IMR-90 (cell line): Measurements from ENCODE around the gene ACTR5. TPM values are rescaled to one million over a fixed set of nuclear protein-coding genes. Genes with fewer than 3 reads are reported as not detected.

Experiments
- ATAC-seq: fragments of 200-7000 bp; cut with Tn5 transposase; 2 replicates; pipeline ENCODE4 v1.9.1; 2020; ENCODE audit warnings: low read depth, mild to moderate bottlenecking, moderate library complexity
- BruUV-seq: library from RNA; stranded (reverse); fragments of 400-500 nt; replicated peaks from 2 replicates; lab custom pipeline; 2021; lab: Mats Ljungman, UMichigan
- CTCF ChIA-PET: fragments of 300-600 bp; formaldehyde crosslinking; extraction: SDS; loops from one replicate; lab custom pipeline; 2021; ENCODE audit warnings: antibody characterized with exemption; lab: Yijun Ruan, JAX
- POLR2A ChIA-PET: fragments of 300-600 bp; sonication (Branson Sonifier 250); formaldehyde crosslinking; loops from one replicate; lab custom pipeline; 2022; ENCODE audit warnings: antibody characterized with exemption; ENCODE audit not compliant: unreplicated experiment; lab: Charles Lee
- DNase-seq: peaks from one replicate; pipeline ENCODE4 v3.0.0; 2013
- H2AFZ ChIP-seq: replicated peaks from 2 replicates; pipeline ENCODE3; 2013; ENCODE audit warnings: low read length, mild to moderate bottlenecking; ENCODE audit not compliant: poor library complexity
- H2AK5ac ChIP-seq: 2 replicates; pipeline ENCODE4 v1.6.1; 2013; ENCODE audit warnings: low read depth, low read length, inconsistent platforms
- H2AK9ac ChIP-seq: replicated peaks from 2 replicates; pipeline ENCODE3; 2013; ENCODE audit warnings: mild to moderate bottlenecking, low read depth, low read length, moderate library complexity; ENCODE audit not compliant: poor library complexity
- H2BK120ac ChIP-seq: 2 replicates; pipeline ENCODE4 v1.6.1; 2013; ENCODE audit warnings: low read depth, low read length, inconsistent platforms
- H2BK15ac ChIP-seq: 3 replicates; pipeline ENCODE4 v1.6.1; 2013; ENCODE audit warnings: low read depth, low read length, inconsistent platforms
- H2BK20ac ChIP-seq: 2 replicates; pipeline ENCODE4 v1.6.1; 2013; ENCODE audit warnings: low read depth, mild to moderate bottlenecking, inconsistent platforms, low read length, moderate library complexity
- H2BK5ac ChIP-seq: 2 replicates; pipeline ENCODE4 v1.6.1; 2013; ENCODE audit warnings: mild to moderate bottlenecking, low read depth, low read length, inconsistent platforms; ENCODE audit not compliant: poor library complexity, severe bottlenecking
- H3K14ac ChIP-seq: replicated peaks from 2 replicates; pipeline ENCODE4 v1.6.1; 2013; ENCODE audit warnings: low read depth, low read length, inconsistent platforms
- H3K18ac ChIP-seq: 2 replicates; pipeline ENCODE4 v1.6.1; 2013; ENCODE audit warnings: low read depth, low read length, control low read depth
- H3K23ac ChIP-seq: 2 replicates; pipeline ENCODE4 v1.6.1; 2013; ENCODE audit warnings: low read depth, low read length, inconsistent platforms
- H3K27ac ChIP-seq: 2 replicates; pipeline ENCODE4 v1.5.1; 2013; ENCODE audit warnings: mild to moderate bottlenecking, control low read depth, low read length; ENCODE audit not compliant: insufficient read depth
- H3K27me3 ChIP-seq: 2 replicates; pipeline ENCODE4 v1.6.1; 2013; ENCODE audit warnings: low read length; ENCODE audit not compliant: control insufficient read depth, insufficient read depth
- H3K36me3 ChIP-seq: 2 replicates; pipeline ENCODE4 v1.6.1; 2013; ENCODE audit warnings: low read length, mixed read lengths; ENCODE audit not compliant: control insufficient read depth, insufficient read depth
- H3K4ac ChIP-seq: 2 replicates; pipeline ENCODE4 v1.6.1; 2013; ENCODE audit warnings: low read depth, low read length, inconsistent platforms
- H3K4me1 ChIP-seq: 2 replicates; pipeline ENCODE4 v1.6.1; 2013; ENCODE audit warnings: low read length, mixed read lengths; ENCODE audit not compliant: control insufficient read depth, insufficient read depth
- H3K4me2 ChIP-seq: 2 replicates; pipeline ENCODE4 v1.6.1; 2013; ENCODE audit warnings: low read depth, mild to moderate bottlenecking, control low read depth, low read length, moderate library complexity
- H3K4me3 ChIP-seq: 2 replicates; pipeline ENCODE4 v1.5.1; 2013; ENCODE audit warnings: low read depth, mild to moderate bottlenecking, control low read depth, low read length, moderate library complexity; ENCODE audit not compliant: insufficient read depth
- H3K56ac ChIP-seq: 2 replicates; pipeline ENCODE4 v1.6.1; 2013; ENCODE audit warnings: low read length, inconsistent platforms; ENCODE audit not compliant: insufficient read depth; ENCODE audit errors: extremely low read depth
- H3K79me1 ChIP-seq, 2 experiments: 2 replicates each; pipeline ENCODE4 v1.6.1; 2013; ENCODE audit warnings: low read length in 2 of 2, inconsistent platforms in 1 of 2, low read depth in 1 of 2
- H3K9ac ChIP-seq: 2 replicates; pipeline ENCODE4 v1.6.1; 2013; ENCODE audit warnings: low read depth, low read length, control low read depth
- H3K9me1 ChIP-seq: 2 replicates; pipeline ENCODE4 v1.6.1; 2013; ENCODE audit warnings: low read length, inconsistent platforms; ENCODE audit not compliant: insufficient read depth
- H3K9me3 ChIP-seq: 2 replicates; pipeline ENCODE4 v1.6.1; 2013; ENCODE audit warnings: low read length; ENCODE audit not compliant: control insufficient read depth, insufficient read depth
- H4K20me1 ChIP-seq: 2 replicates; pipeline ENCODE4 v1.6.1; 2013; ENCODE audit warnings: low read length, inconsistent platforms; ENCODE audit not compliant: insufficient read depth
- H4K5ac ChIP-seq: 2 replicates; pipeline ENCODE4 v1.6.1; 2013; ENCODE audit warnings: mild to moderate bottlenecking, low read depth, low read length, control low read depth
- H4K8ac ChIP-seq, 2 experiments: 2 replicates each; pipeline ENCODE4 v1.6.1; 2013; ENCODE audit warnings: low read depth in 2 of 2, low read length in 2 of 2, control low read depth in 1 of 2, inconsistent platforms in 1 of 2
- H4K91ac ChIP-seq: 2 replicates; pipeline ENCODE4 v1.6.1; 2013; ENCODE audit warnings: low read depth, low read length, inconsistent platforms; ENCODE audit not compliant: insufficient read depth
- BHLHE40 ChIP-seq: fragments of 150-350 bp; IDR thresholded peaks from 2 replicates; pipeline ENCODE4 v1.6.1; 2016; ENCODE audit warnings: mild to moderate bottlenecking, low read depth, low read length
- CEBPB ChIP-seq: IDR thresholded peaks from 2 replicates; pipeline ENCODE4 v1.6.1; 2012; ENCODE audit warnings: low read depth, low read length, improper control_type of control experiment
- CHD1 ChIP-seq: IDR thresholded peaks from 2 replicates; pipeline ENCODE4 v1.6.1; 2012; ENCODE audit warnings: low read depth, low read length, improper control_type of control experiment
- FOS ChIP-seq: fragments of 150-350 bp; IDR thresholded peaks from 2 replicates; pipeline ENCODE4 v1.6.1; 2016; ENCODE audit warnings: low read depth, low read length
- MAFK ChIP-seq: IDR thresholded peaks from 2 replicates; pipeline ENCODE4 v1.6.1; 2012; ENCODE audit warnings: low read depth, low read length, improper control_type of control experiment
- MAZ ChIP-seq: IDR thresholded peaks from 2 replicates; pipeline ENCODE4 v1.6.1; 2012; ENCODE audit warnings: low read depth, mild to moderate bottlenecking, low read length, improper control_type of control experiment, moderate library complexity, borderline replicate concordance
- MXI1 ChIP-seq: IDR thresholded peaks from 2 replicates; pipeline ENCODE4 v1.6.1; 2012; ENCODE audit warnings: low read depth, mild to moderate bottlenecking, low read length, moderate library complexity, borderline replicate concordance
- NFE2L2 ChIP-seq: fragments of 150-350 bp; IDR thresholded peaks from 2 replicates; pipeline ENCODE4 v1.6.1; 2016; ENCODE audit warnings: low read depth, mild to moderate bottlenecking, low read length
- POLR2A ChIP-seq: IDR thresholded peaks from 2 replicates; pipeline ENCODE4 v1.6.1; 2012; ENCODE audit warnings: mild to moderate bottlenecking, low read depth, low read length
- RAD21 ChIP-seq: IDR thresholded peaks from 2 replicates; pipeline ENCODE4 v1.6.1; 2012; ENCODE audit warnings: low read length, improper control_type of control experiment
- RCOR1 ChIP-seq: IDR thresholded peaks from 2 replicates; pipeline ENCODE4 v1.6.1; 2012; ENCODE audit warnings: mild to moderate bottlenecking, low read length, improper control_type of control experiment; ENCODE audit not compliant: insufficient replicate concordance
- RFX5 ChIP-seq: IDR thresholded peaks from 2 replicates; pipeline ENCODE4 v1.8.0; 2012; ENCODE audit warnings: low read depth, mild to moderate bottlenecking, low read length, moderate library complexity
- SMC3 ChIP-seq: fragments of 150-350 bp; IDR thresholded peaks from 2 replicates; pipeline ENCODE4 v1.6.1; 2016; ENCODE audit warnings: low read depth, mild to moderate bottlenecking, antibody characterized with exemption, low read length, moderate library complexity
- WGBS, 2 experiments: methylation state at CpG; one replicate each; pipeline versions ENCODE4 v1.1.5 to v1.1.7; 2013; ENCODE audit warnings: missing lambda C conversion rate in 2 of 2; ENCODE audit not compliant: insufficient read length in 1 of 2; ENCODE audit errors: extremely low coverage in 2 of 2; 5-methylcytosine and 5-hydroxymethylcytosine counted together
- dilution Hi-C: fragments of 300-500 bp; cut with HindIII; formaldehyde crosslinking; loops from one replicate; pipeline ENCODE4 v1.14.3; 2018; ENCODE audit warnings: low sequenced_read_pairs; ENCODE audit not compliant: unreplicated experiment
- in situ Hi-C: fragments of 300-500 bp; cut with MboI; formaldehyde crosslinking; loops from 3 replicates; pipeline ENCODE4 v1.14.3; 2019; ENCODE audit warnings: low sequenced_read_pairs, inconsistent platforms, mixed read lengths
- intact Hi-C: fragments of 100-400 bp; cut with micrococcal nuclease; formaldehyde crosslinking; loops from 2 replicates; pipeline ENCODE4 v1.10.0; 2022
- polyA plus RNA-seq, 3 experiments: library from polyadenylated mRNA; depleted of rRNA; stranded (reverse); fragments of >200 nt; gene quantifications; 2 replicates each; pipeline ENCODE4 v1.2.3, GENCODE V29; 2012; ENCODE audit warnings: low replicate concordance in 1 of 3
- total RNA-seq: library from RNA; depleted of rRNA; stranded (reverse); fragments of >200 nt; gene quantifications from 2 replicates; pipeline ENCODE4 v1.2.3, GENCODE V29; 2012
- TF ChIP-seq, protein P1 (sequence below): fragments of 150-350 bp; IDR thresholded peaks from 2 replicates; pipeline ENCODE4 v1.6.1; 2016; ENCODE audit warnings: low read depth, mild to moderate bottlenecking, low read length, moderate library complexity, borderline replicate concordance
- TF ChIP-seq, protein P2 (sequence below): conservative IDR thresholded peaks from 2 replicates; pipeline ENCODE4 v1.5.1; 2012; ENCODE audit warnings: mild to moderate bottlenecking, low read depth, low read length, improper control_type of control experiment
- TF ChIP-seq, protein P3 (sequence below): fragments of 150-350 bp; IDR thresholded peaks from 2 replicates; pipeline ENCODE4 v1.6.1; 2017; ENCODE audit warnings: mild to moderate bottlenecking, antibody characterized with exemption, low read length, low read depth

ACTR5 gene
- total and polyA plus RNA-seq, 2 of the 4 experiments (the other 2 are of a cell fraction), result 5.9 to 6.6 TPM

DNA sequence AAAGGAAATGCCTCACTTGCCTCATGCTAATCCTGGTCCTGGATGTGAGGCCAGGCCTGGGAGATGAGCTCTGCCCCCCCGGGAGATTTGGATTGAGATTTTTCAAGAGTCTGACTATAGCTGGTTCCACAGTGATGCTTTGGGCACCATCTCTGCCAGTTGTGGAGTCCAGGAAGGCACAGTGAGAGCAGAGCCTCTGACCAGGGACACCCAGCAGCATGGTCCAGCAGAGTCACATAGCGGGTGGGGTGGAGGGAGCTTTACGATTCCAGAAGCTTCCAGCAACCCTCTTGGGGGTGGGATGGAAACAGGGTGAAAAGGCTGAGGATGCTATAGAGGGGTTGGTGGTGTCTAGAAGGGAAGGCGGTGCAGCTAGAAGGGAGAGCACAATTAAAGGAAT is 15.3 kb upstream of the ACTR5 start:
- BruUV-seq, result no TSS peak
- Histone ChIP-seq H3K23ac (no peak overlapping the region), H3K56ac (no peak overlapping the region), H3K4me3 (no peak overlapping the region), H2AK5ac (no peak overlapping the region), H4K5ac (no peak overlapping the region), H2BK20ac (no peak overlapping the region), H4K91ac (no peak overlapping the region), H2BK5ac (no peak overlapping the region), H3K9me1 (no peaks in the 10 kb centered on the region; the same call in 1 of the 2 replicates), H2BK120ac (no peak overlapping the region), H3K36me3 (no peaks in the 10 kb centered on the region), H4K20me1 (peaks cover 6% of the 10 kb centered on the region; the same call in 1 of the 2 replicates), H3K14ac (no peak overlapping the region), H3K27me3 (peaks cover 54% of the 10 kb centered on the region), H2AFZ (no peak overlapping the region), H3K9me3 (0 out of 2 replicates have a peak, but pooled peaks cover 3% of the 10 kb centered on the region), H3K27ac (no peak overlapping the region), H2AK9ac (no peak overlapping the region), H4K8ac (no peak overlapping the region), H3K4me1 (no peaks in the 10 kb centered on the region), H3K4ac (no peak overlapping the region), H3K18ac (no peak overlapping the region), H3K4me2 (no peak overlapping the region), H3K79me1 (no peaks in the 10 kb centered on the region), H3K9ac (no peak overlapping the region), H2BK15ac (no peak overlapping the region)
- DNase-seq (no peak), ATAC-seq (no peak)
- intact Hi-C loops (no loop called here), dilution Hi-C loops (no loop called here), in situ Hi-C loops (loop anchor here (10.0 to 25.0 kb wide), 3 partner anchors 88 to 271 kb away; partner anchors contain the start of gene RALGAPB)
- ChIA-PET CTCF (interaction anchor here (0.6 kb wide), 1 partner anchor 259 kb away, joined by 4 read pairs; no protein-coding TSS in a partner anchor), POLR2A (no interaction called here)
- WGBS, 2 experiments, result no CpG with 5 or more reads among the region's 4 CpGs
- TF ChIP-seq, protein P1, sequence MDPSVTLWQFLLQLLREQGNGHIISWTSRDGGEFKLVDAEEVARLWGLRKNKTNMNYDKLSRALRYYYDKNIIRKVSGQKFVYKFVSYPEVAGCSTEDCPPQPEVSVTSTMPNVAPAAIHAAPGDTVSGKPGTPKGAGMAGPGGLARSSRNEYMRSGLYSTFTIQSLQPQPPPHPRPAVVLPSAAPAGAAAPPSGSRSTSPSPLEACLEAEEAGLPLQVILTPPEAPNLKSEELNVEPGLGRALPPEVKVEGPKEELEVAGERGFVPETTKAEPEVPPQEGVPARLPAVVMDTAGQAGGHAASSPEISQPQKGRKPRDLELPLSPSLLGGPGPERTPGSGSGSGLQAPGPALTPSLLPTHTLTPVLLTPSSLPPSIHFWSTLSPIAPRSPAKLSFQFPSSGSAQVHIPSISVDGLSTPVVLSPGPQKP, result no peak
- TF ChIP-seq SMC3 (no peak), RCOR1 (no peak), NFE2L2 (no peak), CHD1 (no peak), CEBPB (no peak), POLR2A (no peak), RAD21 (no peak), RFX5 (no peak), MAZ (no peak), FOS (no peak), MXI1 (no peak), BHLHE40 (no peak), MAFK (no peak)
- TF ChIP-seq, protein P2, sequence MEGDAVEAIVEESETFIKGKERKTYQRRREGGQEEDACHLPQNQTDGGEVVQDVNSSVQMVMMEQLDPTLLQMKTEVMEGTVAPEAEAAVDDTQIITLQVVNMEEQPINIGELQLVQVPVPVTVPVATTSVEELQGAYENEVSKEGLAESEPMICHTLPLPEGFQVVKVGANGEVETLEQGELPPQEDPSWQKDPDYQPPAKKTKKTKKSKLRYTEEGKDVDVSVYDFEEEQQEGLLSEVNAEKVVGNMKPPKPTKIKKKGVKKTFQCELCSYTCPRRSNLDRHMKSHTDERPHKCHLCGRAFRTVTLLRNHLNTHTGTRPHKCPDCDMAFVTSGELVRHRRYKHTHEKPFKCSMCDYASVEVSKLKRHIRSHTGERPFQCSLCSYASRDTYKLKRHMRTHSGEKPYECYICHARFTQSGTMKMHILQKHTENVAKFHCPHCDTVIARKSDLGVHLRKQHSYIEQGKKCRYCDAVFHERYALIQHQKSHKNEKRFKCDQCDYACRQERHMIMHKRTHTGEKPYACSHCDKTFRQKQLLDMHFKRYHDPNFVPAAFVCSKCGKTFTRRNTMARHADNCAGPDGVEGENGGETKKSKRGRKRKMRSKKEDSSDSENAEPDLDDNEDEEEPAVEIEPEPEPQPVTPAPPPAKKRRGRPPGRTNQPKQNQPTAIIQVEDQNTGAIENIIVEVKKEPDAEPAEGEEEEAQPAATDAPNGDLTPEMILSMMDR, result no peak
- TF ChIP-seq, protein P3, sequence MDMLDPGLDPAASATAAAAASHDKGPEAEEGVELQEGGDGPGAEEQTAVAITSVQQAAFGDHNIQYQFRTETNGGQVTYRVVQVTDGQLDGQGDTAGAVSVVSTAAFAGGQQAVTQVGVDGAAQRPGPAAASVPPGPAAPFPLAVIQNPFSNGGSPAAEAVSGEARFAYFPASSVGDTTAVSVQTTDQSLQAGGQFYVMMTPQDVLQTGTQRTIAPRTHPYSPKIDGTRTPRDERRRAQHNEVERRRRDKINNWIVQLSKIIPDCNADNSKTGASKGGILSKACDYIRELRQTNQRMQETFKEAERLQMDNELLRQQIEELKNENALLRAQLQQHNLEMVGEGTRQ, result no peak
